Transverse colon (tissue), 4 donors: ENCODE data around the gene CXorf58.

Source experiments
- CTCF ChIP-seq, 5 experiments: fragments of 200-600 bp in 3 of 5; fragments of 450-650 bp in 2 of 5; sonication (generic) in 3 of 5; IDR thresholded peaks; 1 replicate in 2 of 5; 2 replicates in 3 of 5; pipeline ENCODE4 v1.5.1; 2016 to 2017; ENCODE audit warnings: antibody characterized with exemption in 5 of 5, inconsistent platforms in 3 of 5, mild to moderate bottlenecking in 2 of 5, moderate library complexity in 1 of 5
- POLR2A ChIP-seq: fragments of 450-650 bp; IDR thresholded peaks from one replicate; pipeline ENCODE4 v1.6.1; 2016; ENCODE audit warnings: antibody characterized with exemption, mild to moderate bottlenecking, moderate library complexity
- POLR2AphosphoS5 ChIP-seq, 3 donors: sonication (generic); formaldehyde crosslinking; IDR thresholded peaks; one replicate each; pipeline ENCODE4 v1.6.1; 2016; ENCODE audit warnings: antibody characterized with exemption in 3 of 3

- TF ChIP-seq CTCF (IDR thresholded peaks at IDR 0.05) (no peak), POLR2A (no peak), POLR2AphosphoS5 (IDR thresholded peaks at IDR 0.05) (no peak)
These were observed 56.4 kb downstream of the CXorf58 start for GRCh38 chrX:23964191-23964590.
